Activated naive CD8-positive, alpha-beta T cell treated with anti-CD3 and anti-CD28 coated beads, Interleukin-2, amount 50 U/mL, for 24 hours (primary cell): ENCODE measurements around the gene MAP4K1.

Experiments
- ATAC-seq: fragments of 150-1000 bp; cut with Tn5 transposase; one replicate; pipeline ENCODE4 v1.10.0; 2021
- DNase-seq: peaks from one replicate; pipeline ENCODE4 v3.0.0; 2021
- H3K27ac Mint-ChIP-seq: one replicate; pipeline ENCODE4 v1.8.0; 2021; ENCODE audit warnings: mild to moderate bottlenecking, mixed read lengths
- H3K27me3 Mint-ChIP-seq: one replicate; pipeline ENCODE4 v1.8.0; 2021; ENCODE audit warnings: mixed read lengths
- H3K36me3 Mint-ChIP-seq: one replicate; pipeline ENCODE4 v1.8.0; 2021; ENCODE audit warnings: low read depth, mixed read lengths
- H3K4me1 Mint-ChIP-seq: one replicate; pipeline ENCODE4 v1.8.0; 2021; ENCODE audit warnings: mixed read lengths
- H3K4me3 Mint-ChIP-seq: one replicate; pipeline ENCODE4 v1.8.0; 2021; ENCODE audit warnings: mild to moderate bottlenecking, moderate library complexity, mixed read lengths
- H3K9me3 Mint-ChIP-seq: one replicate; pipeline ENCODE4 v1.8.0; 2021; ENCODE audit warnings: mixed read lengths

Gene MAP4K1

GRCh38 chr19:38657633-38658222 is 40.0 kb upstream of the MAP4K1 start:
- H3K4me3 Mint-ChIP-seq: peak overlapping the region; percentile 22

GRCh38 chr19:38656171-38656981 is 38.6 kb upstream of the MAP4K1 start:
- H3K27me3 Mint-ChIP-seq: peaks cover 4% of the 10 kb centered on the region
- H3K36me3 Mint-ChIP-seq: peaks cover 30% of the 10 kb centered on the region
- DNase-seq (no peak), ATAC-seq (peak; percentile 69)
- H3K9me3 Mint-ChIP-seq: no peaks in the 10 kb centered on the region
- H3K4me1 Mint-ChIP-seq: peaks cover 76% of the 10 kb centered on the region
- H3K4me3 Mint-ChIP-seq: peak overlapping the region; percentile 51
- peak overlapping the region; percentile 86 for H3K27ac Mint-ChIP-seq

More at GRCh38 chr19:38657633-38658222, 40.0 kb upstream of the MAP4K1 start:
- peaks cover 33% of the 10 kb centered on the region for H3K36me3 Mint-ChIP-seq
- DNase-seq (no peak), ATAC-seq (peak; percentile 25)
- H3K27ac Mint-ChIP-seq: peak overlapping the region; percentile 86
- H3K27me3 Mint-ChIP-seq: no peaks in the 10 kb centered on the region
- H3K4me1 Mint-ChIP-seq: peaks cover 74% of the 10 kb centered on the region
- H3K9me3 Mint-ChIP-seq: no peaks in the 10 kb centered on the region

GRCh38 chr19:38655148-38655824 is 37.5 kb upstream of the MAP4K1 start:
- Mint-ChIP-seq H3K27me3 (peaks cover 4% of the 10 kb centered on the region), H3K36me3 (peaks cover 27% of the 10 kb centered on the region), H3K27ac (peak overlapping the region; percentile 86), H3K4me3 (peak overlapping the region; percentile 51), H3K9me3 (no peaks in the 10 kb centered on the region), H3K4me1 (peaks cover 81% of the 10 kb centered on the region)
- DNase-seq: peak; percentile 48
- peak; percentile 91 for ATAC-seq

- Mint-ChIP-seq H3K4me3 (peak overlapping the region; percentile 22), H3K27me3 (peaks cover 4% of the 10 kb centered on the region), H3K4me1 (peaks cover 88% of the 10 kb centered on the region), H3K27ac (peak overlapping the region; percentile 69), H3K36me3 (peaks cover 27% of the 10 kb centered on the region), H3K9me3 (no peaks in the 10 kb centered on the region)
- ATAC-seq (no peak), DNase-seq (no peak)
These were observed 36.9 kb upstream of the MAP4K1 start for GRCh38 chr19:38654628-38655055.

- DNase-seq (no peak), ATAC-seq (no peak)
- H3K36me3 Mint-ChIP-seq: peaks cover 27% of the 10 kb centered on the region
These were observed 35.3 kb upstream of the MAP4K1 start for GRCh38 chr19:38653028-38653571.

GRCh38 chr19:38650911-38651584 is 33.3 kb upstream of the MAP4K1 start:
- ATAC-seq (no peak), DNase-seq (no peak)
- Mint-ChIP-seq H3K4me1 (peaks cover 77% of the 10 kb centered on the region), H3K27me3 (peaks cover 7% of the 10 kb centered on the region), H3K4me3 (no peak overlapping the region), H3K36me3 (peaks cover 20% of the 10 kb centered on the region), H3K9me3 (no peaks in the 10 kb centered on the region), H3K27ac (no peak overlapping the region)

More at GRCh38 chr19:38653028-38653571, 35.3 kb upstream of the MAP4K1 start:
- Mint-ChIP-seq H3K9me3 (no peaks in the 10 kb centered on the region), H3K27ac (no peak overlapping the region), H3K4me1 (peaks cover 92% of the 10 kb centered on the region), H3K4me3 (no peak overlapping the region), H3K27me3 (peaks cover 7% of the 10 kb centered on the region)

GRCh38 chr19:38650172-38650775 is 32.5 kb upstream of the MAP4K1 start:
- H3K36me3 Mint-ChIP-seq: peaks cover 20% of the 10 kb centered on the region
- H3K4me3 Mint-ChIP-seq: peak overlapping the region; percentile 91
- H3K9me3 Mint-ChIP-seq: no peaks in the 10 kb centered on the region
- H3K4me1 Mint-ChIP-seq: peaks cover 70% of the 10 kb centered on the region
- H3K27me3 Mint-ChIP-seq: peaks cover 7% of the 10 kb centered on the region
- no peak for ATAC-seq
- no peak for DNase-seq
- no peak overlapping the region for H3K27ac Mint-ChIP-seq

GRCh38 chr19:38649305-38650171 is 31.8 kb upstream of the MAP4K1 start:
- no peaks in the 10 kb centered on the region for H3K9me3 Mint-ChIP-seq
- peak overlapping the region; percentile 91 for H3K4me3 Mint-ChIP-seq
- H3K27ac Mint-ChIP-seq: peak overlapping the region; percentile 47
- H3K36me3 Mint-ChIP-seq: peaks cover 19% of the 10 kb centered on the region
- ATAC-seq (no peak), DNase-seq (no peak)
- peaks cover 62% of the 10 kb centered on the region for H3K4me1 Mint-ChIP-seq
- H3K27me3 Mint-ChIP-seq: peaks cover 7% of the 10 kb centered on the region

GRCh38 chr19:38648769-38649304 is 31.1 kb upstream of the MAP4K1 start:
- DNase-seq (no peak), ATAC-seq (no peak)
- Mint-ChIP-seq H3K27me3 (peaks cover 7% of the 10 kb centered on the region), H3K4me1 (peaks cover 55% of the 10 kb centered on the region), H3K4me3 (peak overlapping the region; percentile 91), H3K36me3 (peaks cover 16% of the 10 kb centered on the region), H3K27ac (peak overlapping the region; percentile 76), H3K9me3 (no peaks in the 10 kb centered on the region)

GRCh38 chr19:38647966-38648768 is 30.4 kb upstream of the MAP4K1 start:
- ATAC-seq: no peak
- DNase-seq: no peak
- H3K4me3 Mint-ChIP-seq: peak overlapping the region; percentile 91
- H3K9me3 Mint-ChIP-seq: no peaks in the 10 kb centered on the region
- peaks cover 11% of the 10 kb centered on the region for H3K36me3 Mint-ChIP-seq
- peak overlapping the region; percentile 76 for H3K27ac Mint-ChIP-seq
- peaks cover 7% of the 10 kb centered on the region for H3K27me3 Mint-ChIP-seq
- peaks cover 50% of the 10 kb centered on the region for H3K4me1 Mint-ChIP-seq

- Mint-ChIP-seq H3K4me3 (peak within 1 kb of the TSS; percentile 91), H3K27me3 (peaks cover 7% of the 10 kb centered on the region), H3K36me3 (peaks cover 11% of the 10 kb centered on the region), H3K27ac (peak within 1 kb of the TSS; percentile 76), H3K4me1 (peaks cover 46% of the 10 kb centered on the region), H3K9me3 (no peaks in the 10 kb centered on the region)
- ATAC-seq: peak; percentile 85
- DNase-seq: peak; percentile 100
These were observed 29.7 kb upstream of the MAP4K1 start, which contains the start of gene ACTN4 for GRCh38 chr19:38647368-38647965. ACTN4 (plus strand) TSS chr19:38647649; CDS start chr19:38647746, 97 bp downstream.

- DNase-seq (no peak), ATAC-seq (no peak)
- H3K9me3 Mint-ChIP-seq: no peaks in the 10 kb centered on the region
- peaks cover 5% of the 10 kb centered on the region for H3K36me3 Mint-ChIP-seq
- H3K4me1 Mint-ChIP-seq: peaks cover 22% of the 10 kb centered on the region
- H3K4me3 Mint-ChIP-seq: no peak overlapping the region
- no peak overlapping the region for H3K27ac Mint-ChIP-seq
- H3K27me3 Mint-ChIP-seq: peaks cover 3% of the 10 kb centered on the region
These were observed 27.0 kb upstream of the MAP4K1 start for GRCh38 chr19:38644719-38645118.
